GM12873 (cell line): Measurements from ENCODE around the gene PVR.

Experiments
- TF ChIP-seq, protein P1 (sequence below): IDR thresholded peaks from 2 replicates; pipeline ENCODE4 v1.5.1; 2012; ENCODE audit warnings: low read depth, mild to moderate bottlenecking, moderate library complexity, low read length, control low read depth; ENCODE audit not compliant: insufficient read depth; ENCODE audit errors: missing control alignments

PVR gene

DNA sequence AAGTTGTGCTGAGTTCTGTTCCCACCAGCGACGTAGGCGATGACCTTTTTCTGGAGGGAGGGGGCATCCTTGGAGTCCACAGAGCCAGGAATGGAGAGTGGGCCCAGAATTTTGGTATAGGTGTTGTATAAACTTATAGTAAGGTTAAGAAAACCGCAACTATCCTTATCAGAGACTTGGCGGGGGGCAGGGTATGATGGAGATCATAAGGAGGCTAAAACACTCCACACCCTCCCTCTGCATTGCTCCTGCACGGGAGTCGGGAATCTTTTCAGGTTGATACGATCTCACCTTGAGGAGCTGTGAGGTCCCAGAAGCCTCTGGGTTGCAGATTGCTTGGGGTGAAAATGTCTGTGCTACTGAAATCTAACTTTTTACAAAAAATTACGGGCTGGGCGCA lies 21.3 kb downstream of the PVR start:
- TF ChIP-seq, protein P1, sequence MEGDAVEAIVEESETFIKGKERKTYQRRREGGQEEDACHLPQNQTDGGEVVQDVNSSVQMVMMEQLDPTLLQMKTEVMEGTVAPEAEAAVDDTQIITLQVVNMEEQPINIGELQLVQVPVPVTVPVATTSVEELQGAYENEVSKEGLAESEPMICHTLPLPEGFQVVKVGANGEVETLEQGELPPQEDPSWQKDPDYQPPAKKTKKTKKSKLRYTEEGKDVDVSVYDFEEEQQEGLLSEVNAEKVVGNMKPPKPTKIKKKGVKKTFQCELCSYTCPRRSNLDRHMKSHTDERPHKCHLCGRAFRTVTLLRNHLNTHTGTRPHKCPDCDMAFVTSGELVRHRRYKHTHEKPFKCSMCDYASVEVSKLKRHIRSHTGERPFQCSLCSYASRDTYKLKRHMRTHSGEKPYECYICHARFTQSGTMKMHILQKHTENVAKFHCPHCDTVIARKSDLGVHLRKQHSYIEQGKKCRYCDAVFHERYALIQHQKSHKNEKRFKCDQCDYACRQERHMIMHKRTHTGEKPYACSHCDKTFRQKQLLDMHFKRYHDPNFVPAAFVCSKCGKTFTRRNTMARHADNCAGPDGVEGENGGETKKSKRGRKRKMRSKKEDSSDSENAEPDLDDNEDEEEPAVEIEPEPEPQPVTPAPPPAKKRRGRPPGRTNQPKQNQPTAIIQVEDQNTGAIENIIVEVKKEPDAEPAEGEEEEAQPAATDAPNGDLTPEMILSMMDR, result no peak

DNA sequence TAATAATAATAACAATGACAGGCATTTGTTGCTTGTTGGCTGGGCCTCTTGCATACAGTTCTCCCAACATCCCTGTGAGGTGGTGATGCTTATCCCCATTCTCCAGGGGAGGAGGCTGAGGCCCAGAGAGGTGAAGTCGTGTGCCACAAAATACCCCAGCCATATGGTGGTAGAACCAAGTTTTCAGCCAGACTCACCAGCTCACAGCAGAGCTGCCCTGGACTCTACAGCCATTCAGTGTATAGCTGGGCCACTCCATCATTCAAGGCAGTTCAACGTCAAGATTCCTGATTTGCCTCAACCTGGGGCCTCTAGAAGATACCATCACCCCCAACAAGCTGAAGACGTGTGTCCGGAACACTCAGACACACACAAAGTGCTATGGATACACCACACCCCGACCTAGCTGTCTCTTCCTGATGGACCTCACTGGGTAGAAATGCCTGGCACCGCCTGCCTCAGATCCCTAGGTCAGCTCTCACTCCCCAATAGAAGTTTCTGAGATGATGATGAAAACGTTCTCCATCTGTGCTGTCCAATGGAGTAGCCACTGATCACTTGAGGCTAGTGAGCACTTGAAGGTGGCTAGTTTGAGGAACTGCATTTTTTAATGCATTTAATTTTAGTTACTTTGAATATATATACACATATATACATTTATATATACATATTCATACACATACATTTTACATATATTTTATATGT lies 23.3 kb downstream of the PVR start:
- TF ChIP-seq, protein P1, result no peak

DNA sequence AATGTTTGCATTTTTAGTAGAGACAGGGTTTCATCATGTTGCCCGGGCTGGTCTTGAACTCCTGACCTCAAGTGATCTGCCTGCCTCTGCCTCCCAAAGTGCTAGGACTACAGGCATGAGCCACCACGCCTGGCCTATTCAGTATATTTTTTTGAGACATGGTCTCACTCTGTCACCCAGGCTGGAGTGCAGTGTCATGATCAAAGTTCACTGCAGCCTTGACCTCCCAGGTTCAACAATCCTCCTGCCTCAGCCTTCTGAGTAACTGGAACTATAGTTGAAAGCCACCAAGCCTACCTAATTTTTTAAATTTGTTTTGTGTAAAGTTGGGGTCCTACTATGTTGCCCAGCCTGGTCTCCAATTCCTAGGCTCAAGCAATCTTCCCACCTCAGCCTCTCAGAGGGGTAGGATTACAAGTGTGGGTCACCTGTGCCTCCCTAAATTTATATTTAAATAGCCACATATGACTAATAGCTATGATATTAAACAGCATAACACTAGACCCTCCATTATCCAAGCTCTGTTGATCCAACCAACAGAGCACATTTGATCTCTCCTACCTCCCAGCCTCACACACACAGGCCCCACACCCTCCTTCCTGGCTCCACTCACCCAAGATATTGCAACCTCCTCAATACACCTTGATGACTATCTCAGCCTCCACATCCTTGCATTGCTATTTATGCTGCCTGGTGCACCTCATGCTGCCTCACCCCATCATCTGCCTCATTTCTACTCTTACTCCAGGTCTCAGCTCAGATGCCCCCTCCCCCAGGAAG lies 25.5 kb downstream of the PVR start:
- TF ChIP-seq, protein P1, result no peak

GRCh38 chr19:44671400-44671799 lies 27.7 kb downstream of the PVR start, which contains the start of gene CEACAM19:
Gene CEACAM19, plus strand, starts transcription at chr19:44671482. Its CDS starts 450 bp downstream, at chr19:44671932.
- TF ChIP-seq, protein P1, result no peak

- TF ChIP-seq, protein P1, result no peak
Measured at GRCh38 chr19:44672226-44672625, 28.5 kb downstream of the PVR start.

DNA sequence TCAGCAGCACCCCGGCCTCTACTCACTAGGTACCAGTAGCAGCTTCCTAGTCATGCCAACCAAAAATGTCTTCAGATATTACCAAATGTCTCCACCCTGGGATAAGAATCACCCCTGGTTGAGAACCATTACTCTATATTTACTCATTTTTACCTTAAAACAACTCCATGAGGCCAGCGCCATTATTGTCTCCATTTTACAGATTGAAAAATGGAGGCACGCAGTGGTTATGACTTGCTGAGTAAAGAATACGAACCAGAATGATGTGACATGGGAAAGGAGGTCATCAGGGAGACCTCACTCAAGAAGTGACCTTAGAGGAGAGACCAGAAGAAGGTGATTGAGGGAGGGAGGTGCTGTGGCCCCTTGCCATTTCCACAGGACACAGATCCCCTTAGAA lies 29.8 kb downstream of the PVR start:
- TF ChIP-seq, protein P1, result no peak

DNA sequence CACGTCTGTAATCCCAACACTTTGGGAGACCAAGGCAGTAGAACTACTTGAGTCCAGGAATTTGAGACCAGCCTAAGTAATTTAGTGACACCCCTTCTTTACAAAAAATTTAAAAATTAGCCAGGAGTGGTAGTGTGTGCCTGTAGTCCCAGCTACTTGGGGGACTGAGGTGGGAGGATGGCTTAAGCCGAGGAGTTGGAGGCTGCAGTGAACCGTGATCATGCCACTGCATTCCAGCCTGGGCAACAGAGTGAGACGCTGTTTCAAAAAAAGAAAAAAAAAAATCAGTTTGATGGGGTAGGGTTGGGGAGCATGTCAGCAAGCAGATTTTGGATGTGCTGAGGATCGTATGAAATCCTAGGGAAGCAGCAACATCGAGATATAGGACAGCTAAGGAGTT lies 31.8 kb downstream of the PVR start:
- TF ChIP-seq, protein P1, result no peak
